HG02571 (cell line): Measurements from ENCODE around the gene MYMX.
A peak's percentile ranks its signal among the peaks of the same experiment; 100 is the strongest.

ENCODE experiments used
- ATAC-seq: cut with Tn5 transposase; IDR thresholded peaks from one replicate; pipeline ENCODE4 v1.9.1; 2021; ENCODE audit warnings: mild to moderate bottlenecking, moderate library complexity; ENCODE audit not compliant: unreplicated experiment

MYMX gene

DNA sequence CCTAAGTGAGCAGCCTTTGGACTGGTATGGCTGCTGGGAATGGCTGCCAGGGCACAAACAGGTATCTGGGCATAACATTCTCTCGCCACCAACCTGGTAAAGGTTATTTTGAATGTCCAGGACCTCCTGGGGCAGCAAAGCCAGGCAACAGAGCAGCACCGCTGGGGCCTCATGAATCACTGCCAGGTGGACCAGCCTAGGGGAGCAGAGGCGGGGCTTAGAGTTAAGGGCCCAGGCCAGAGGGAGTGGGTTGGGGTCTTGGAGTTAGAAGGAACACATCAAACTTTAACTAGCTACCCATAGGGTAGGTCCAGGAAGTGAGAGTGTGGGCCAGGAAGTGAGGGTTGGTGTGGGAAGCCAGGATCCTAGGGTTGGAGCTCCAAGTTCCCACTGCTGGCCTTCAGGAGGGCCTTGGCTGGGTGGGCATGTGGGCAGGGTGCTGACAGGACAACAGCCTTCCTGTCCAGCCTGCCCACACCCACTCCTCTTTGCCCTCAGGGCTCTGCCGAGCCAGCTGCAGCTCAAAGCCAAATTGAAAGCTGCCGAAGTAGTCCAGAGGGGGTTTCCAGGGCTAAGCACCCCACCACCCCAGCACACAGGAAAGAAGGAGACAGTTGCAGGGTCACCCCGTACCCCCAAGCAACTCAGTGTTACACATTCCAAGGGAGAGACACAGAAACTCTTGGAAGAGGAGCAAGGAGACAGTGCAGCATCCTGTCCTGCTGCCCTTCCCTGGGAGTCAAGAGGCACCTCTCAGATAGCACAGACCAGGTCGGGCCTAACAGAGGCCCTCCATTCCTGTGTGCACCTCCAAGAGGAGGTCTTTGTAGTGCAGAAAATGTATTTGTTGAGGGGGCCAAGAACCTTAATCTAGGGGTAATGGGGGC, 46.0 kb downstream of the MYMX start:
- ATAC-seq: no peak

- ATAC-seq: no peak
These were observed 46.8 kb downstream of the MYMX start for GRCh38 chr6:44263354-44264100.

DNA sequence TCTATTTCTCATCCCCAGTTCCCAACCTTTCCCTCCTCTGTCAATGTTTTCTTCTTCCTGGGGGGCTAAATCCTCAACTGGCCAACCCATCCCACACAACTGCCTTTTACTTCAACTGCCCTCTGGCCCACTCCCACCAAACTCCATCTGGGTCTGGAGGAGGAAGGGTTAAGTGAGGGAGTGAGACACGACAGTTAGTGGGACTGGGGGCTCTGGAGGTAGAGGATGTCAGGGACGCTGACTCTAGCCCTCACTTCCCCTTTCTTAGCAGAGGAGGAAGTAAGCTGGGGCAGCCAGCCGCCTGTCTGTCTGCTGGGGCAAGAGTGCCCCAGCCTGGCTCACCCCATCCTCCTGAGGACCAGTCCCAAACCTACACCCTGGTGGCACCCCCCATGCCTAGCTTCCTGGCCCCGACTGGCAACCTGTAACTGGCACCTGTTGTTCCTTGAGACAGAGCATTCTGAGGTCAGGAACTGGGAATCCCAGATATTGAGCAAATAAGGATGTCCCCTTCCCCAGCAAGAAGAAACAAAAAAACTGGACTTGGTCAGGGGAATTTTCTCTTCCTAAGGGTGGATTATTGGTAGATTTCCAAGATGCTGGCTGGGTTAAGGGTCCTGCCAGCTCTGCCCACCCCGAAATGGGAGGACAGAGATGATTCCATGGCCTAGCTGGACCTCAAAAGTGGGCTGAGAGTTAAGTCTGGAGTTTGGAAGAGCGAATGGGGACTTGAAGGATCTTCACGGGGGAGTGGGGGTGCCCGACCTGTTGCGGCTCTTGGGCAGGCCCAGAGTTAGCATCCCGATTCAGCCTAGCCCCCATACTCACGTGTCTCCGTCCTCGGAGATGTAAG, 47.7 kb downstream of the MYMX start:
- peak; percentile 31 for ATAC-seq

DNA sequence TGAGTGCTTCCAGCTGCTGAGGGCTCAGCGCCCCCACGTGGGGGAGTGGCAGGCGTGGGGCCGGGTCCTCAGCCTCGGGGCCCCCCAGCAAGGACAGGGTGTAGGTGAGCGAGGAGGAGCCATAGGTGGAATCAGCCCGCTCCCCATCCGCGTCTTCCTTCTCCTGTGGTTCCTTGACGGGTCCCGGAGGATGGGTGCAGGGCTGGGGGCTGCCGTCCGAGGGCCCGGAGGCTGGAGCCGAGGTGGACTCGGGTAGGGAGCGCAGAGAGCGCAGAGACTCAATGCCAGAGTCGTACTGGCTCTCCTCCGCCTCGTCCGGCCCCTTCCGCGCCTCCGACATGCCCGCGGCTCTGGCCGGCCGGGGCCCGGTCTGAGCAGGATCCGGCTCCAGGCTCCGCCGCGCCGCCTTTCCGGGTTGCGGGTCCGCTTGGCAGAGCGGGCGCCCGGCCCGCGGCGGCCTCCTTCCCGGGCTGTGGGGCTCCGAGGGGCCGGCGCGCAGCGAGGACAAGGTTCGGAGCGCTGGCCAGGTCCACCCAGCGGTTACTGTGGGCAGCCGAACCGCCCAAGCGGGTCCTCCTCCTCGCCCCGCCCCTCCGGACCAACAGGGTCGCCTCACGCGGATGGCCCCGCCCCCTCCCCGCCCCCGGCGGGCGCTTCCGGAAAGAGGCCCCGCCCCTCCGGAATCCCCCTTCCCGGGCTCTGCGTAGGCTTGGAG, 48.4 kb downstream of the MYMX start, which contains the start of gene NFKBIE:
NFKBIE (minus strand) TSS at position 545 of the 715 bp plus-strand sequence; CDS start at position 340, 205 bp downstream.
- peak; percentile 26 for ATAC-seq

- ATAC-seq: no peak
These were observed 49.1 kb downstream of the MYMX start for GRCh38 chr6:44265722-44266233.

- ATAC-seq: no peak
These were observed 49.6 kb downstream of the MYMX start for GRCh38 chr6:44266347-44266746.

- no peak for ATAC-seq
These were observed 50.5 kb downstream of the MYMX start for GRCh38 chr6:44267252-44267651.
